HL-60/S4 treated with phorbol 12-myristate 13-acetate at 8.2 ng/mL for 4 days and 3 days (cell line): Measurements from ENCODE around the gene MATN1.

ENCODE experiments used
- in situ Hi-C: fragments of 300-500 bp; cut with MboI; formaldehyde crosslinking; loops from 2 replicates; pipeline ENCODE4 v1.15.0; 2022; ENCODE audit warnings: low sequenced_read_pairs

Gene MATN1

DNA sequence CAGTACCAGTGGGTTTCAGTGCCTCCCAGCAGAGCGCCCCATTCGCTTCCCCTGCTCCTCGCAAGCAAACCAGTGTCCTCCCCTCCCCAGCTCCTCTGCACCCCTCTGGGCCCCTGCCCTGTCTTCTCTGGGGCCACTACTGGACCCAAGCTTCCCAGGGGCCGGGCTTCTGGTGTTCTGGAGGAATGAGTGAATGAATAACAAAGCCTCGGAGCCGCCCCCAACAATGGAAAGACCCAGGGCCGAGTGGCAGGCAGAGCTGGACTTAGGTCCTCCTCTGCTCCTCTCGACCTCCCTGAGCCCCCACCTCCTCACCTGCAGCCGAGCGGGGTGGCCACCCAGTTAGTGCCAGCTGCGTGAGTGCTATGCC, 37.6 kb downstream of the MATN1 start:
- in situ Hi-C loops, result no loop called here

DNA sequence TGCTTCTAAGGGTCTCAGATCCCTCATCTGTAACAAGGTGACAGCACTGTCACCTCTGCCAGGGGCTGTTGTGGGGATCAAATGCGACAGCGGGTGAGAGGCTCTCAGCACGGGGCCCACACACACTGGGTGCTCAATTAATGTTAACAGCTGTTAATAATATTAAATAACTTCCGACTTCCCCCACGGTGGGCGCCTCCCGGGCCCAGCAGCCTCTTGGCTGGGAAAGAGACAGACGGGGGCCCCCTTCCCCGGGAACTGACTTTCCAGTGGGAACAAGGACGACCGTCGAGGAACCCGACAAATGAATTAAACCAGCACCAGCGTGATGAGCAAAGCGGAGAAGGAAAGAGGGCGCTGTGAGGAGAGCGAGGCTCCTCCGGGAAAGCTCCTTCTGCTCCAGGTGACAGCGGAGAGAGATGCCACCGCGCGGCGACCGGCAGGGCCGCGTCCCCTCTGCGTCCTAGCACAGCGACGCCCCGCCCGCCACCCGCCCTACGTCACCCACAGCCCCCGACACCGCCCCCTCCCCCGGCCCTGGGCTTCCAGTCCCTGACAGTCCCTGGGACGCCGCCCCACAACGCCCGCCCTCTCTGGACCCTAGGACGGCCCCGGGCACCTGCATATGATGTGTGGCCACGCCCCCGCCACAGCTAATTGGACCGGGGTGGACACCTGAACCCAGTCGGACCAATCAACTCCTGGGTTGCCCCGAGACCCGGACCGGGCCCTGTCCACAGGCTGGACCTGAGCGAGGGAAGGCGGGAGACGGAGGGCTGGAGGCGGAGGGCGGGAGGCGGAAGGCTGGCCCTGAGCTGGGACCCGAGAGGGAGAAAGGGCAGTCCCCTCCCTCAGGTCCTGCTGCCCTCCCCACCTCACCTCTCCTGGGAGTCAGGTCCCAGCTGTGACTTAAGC, 38.2 kb downstream of the MATN1 start:
- in situ Hi-C loops, result no loop called here

- in situ Hi-C loops, result no loop called here
These were observed 39.1 kb downstream of the MATN1 start for GRCh38 chr1:30684259-30684658.

DNA sequence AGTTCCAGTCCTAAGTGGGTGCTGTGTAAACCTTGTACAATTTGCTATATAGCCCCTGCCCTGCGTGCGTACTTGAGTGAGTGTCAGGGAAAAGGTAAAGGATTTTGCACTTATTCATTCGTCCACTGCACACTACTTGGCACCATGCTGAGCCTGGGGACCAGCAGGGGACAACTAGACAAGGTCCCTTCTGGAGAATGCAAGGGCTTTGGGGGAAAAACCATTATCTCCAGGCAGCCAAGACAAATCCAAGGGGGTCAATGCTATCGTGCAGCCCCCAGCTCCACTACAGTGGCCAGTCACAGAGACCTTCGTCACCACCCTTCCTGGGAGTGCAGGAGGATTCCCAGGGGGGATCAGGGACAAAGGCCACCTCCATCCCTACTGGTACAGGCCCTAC, 39.7 kb downstream of the MATN1 start:
- in situ Hi-C loops, result no loop called here

- in situ Hi-C loops, result no loop called here
These were observed 40.7 kb downstream of the MATN1 start for GRCh38 chr1:30682396-30683275.

GRCh38 chr1:30681782-30682181, 41.6 kb downstream of the MATN1 start:
- in situ Hi-C loops, result no loop called here

DNA sequence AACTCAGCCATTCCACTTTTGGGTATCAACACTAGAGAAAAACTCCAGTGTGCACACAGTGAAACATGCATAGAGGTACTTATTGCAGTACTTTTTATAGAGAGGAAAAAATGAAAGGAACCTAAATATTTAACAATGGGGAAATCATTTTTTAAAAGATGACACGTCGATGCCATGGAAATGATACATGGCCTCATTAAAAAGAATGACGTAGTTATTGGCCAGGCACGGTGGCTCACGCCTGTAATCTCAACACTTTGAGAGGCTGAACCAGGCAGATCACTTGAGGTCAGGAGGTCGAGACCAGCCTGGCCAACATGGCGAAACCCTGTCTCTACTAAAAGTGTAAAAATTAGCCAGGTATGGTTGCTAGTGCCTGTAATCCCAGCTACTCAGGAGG, 42.5 kb downstream of the MATN1 start:
- in situ Hi-C loops, result no loop called here

DNA sequence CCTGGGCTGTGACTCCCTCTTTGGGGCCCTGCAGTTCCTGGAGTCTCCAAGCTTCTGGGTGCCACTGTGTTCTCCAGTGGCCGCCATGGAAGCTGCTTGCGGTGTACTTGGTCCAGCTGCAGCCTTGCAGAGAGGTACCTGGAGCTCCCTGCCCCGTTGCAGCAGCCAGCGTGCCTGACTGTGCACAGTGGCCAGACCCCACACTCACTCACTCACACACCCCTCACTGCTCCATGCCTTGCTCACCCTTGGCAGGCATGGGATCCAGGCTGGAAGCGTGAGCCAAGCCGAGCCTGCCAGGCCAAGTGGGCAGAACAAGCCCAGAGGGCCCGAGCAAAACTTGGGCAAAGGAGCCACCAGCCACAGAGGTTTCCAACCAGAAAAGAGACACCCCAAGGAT, 43.0 kb downstream of the MATN1 start:
- in situ Hi-C loops, result no loop called here

- in situ Hi-C loops, result no loop called here
These were observed 43.4 kb downstream of the MATN1 start for GRCh38 chr1:30679976-30680305.

GRCh38 chr1:30679201-30679975, 44.0 kb downstream of the MATN1 start:
- in situ Hi-C loops, result no loop called here

DNA sequence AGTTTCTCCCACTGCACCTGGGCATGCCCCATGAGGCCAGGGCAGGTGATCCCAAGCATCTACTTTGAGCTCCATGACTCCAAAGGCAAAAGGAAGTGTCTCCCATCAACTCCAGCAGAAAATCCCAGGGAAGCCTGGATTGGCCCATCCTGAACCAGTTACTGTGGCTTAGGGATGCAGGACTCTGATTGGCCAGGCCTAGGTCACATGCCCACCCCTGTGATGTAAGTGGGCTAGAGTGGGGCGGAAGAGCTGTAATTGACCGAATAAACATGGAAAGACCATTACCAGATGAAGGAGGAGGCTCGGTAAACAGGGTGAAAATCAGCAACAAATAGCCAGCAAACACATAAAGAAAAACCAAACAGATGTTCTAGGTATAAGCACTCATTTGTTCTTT, 45.2 kb downstream of the MATN1 start:
- in situ Hi-C loops, result no loop called here

GRCh38 chr1:30677471-30677870, 45.9 kb downstream of the MATN1 start:
- in situ Hi-C loops, result no loop called here

DNA sequence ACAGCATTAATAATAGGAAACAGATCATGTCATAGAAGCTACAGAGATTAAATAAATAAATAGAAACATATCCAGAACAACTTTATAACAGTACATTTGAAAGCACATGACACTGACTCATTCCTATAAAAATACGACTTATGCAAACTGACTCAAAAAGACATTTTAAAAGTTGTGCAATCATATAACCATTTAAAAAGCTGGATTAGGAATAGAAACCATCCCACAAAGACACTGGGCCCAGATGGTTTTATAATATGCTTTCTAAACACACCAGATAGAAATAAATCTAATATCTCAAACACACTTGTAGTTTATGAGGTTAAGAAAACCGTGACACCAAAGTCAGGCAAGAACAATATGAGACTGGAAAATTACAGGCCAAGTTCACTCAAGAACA, 47.6 kb downstream of the MATN1 start:
- in situ Hi-C loops, result no loop called here

DNA sequence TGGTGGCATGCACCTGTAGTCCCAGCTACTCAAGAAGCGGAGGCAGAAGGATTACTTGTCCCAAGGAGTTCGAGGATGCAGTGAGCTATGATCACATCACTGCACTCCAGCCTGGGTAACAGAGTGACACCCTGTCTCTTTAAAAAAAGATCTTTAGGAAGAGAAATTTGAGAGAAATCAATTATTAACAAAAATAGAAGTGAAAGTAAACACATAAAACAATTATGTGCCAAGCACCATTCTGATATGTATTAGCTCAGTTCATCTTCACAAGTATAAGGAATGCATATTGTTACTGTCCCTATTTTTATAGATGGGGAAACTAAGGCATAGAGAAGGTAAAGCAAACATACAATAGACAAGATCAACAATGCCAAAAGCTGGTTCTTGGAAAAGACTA, 48.1 kb downstream of the MATN1 start:
- in situ Hi-C loops, result no loop called here

GRCh38 chr1:30673395-30673794, 50.0 kb downstream of the MATN1 start:
- in situ Hi-C loops, result no loop called here

DNA sequence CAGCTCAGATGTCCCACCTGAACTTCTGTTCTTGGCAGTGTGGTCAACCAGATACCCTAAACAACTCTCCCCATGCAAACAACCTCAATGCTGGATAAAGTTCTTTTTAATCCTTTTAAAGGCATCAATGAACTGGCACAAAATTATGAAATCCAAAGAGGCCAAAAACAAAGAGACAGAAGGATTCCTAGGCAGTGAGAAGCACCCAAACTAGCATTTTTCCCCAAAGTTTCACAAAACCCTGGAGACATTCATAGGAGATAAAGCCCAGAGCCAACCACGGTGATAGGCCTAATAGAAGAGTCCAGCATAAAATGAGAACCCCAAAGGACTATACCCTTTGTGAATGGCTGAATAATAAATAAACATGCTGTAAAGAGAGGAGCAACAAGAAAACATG, 50.7 kb downstream of the MATN1 start:
- in situ Hi-C loops, result no loop called here

GRCh38 chr1:30670240-30671060, 52.9 kb downstream of the MATN1 start:
- in situ Hi-C loops, result no loop called here

GRCh38 chr1:30668546-30669327, 54.6 kb downstream of the MATN1 start:
- in situ Hi-C loops, result no loop called here

GRCh38 chr1:30668024-30668423, 55.4 kb downstream of the MATN1 start:
- in situ Hi-C loops, result no loop called here
